Cardiac septum (tissue), 1 donor: ENCODE data around the gene SLC17A8. TPM values are rescaled to one million over a fixed set of nuclear protein-coding genes. Genes with fewer than 3 reads are reported as not detected.
"Not testable (repeated sequence)": the region's sequence is repeated elsewhere in the genome, so short reads cannot be mapped to it uniquely, and the experiment has no call there.

Experiments
- DNase-seq: peaks from one replicate; pipeline ENCODE4 v3.0.0-alpha.2; 2020; ENCODE audit warnings: low spot score
- intact Hi-C: fragments of 100-400 bp; cut with DNase I; formaldehyde crosslinking; loops from one replicate; pipeline ENCODE4 v1.14.0; 2022
- long read RNA-seq: library from polyadenylated mRNA; unstranded; transcript quantifications from one replicate; pipeline ENCODE4 v2.0.0, GENCODE V29; 2021
- total RNA-seq: library from RNA; stranded (reverse); fragmentation: NEBNext Ultra II Directional; extraction: Animal tissue kit (Norgen Biotek cat#: 25700); gene quantifications from one replicate; pipeline ENCODE4 v1.2.1, GENCODE V29; 2021
- donor health status: DM: no; HTN: no; CAD: no.

Gene SLC17A8
- not detected for total RNA-seq
- long read RNA-seq: 0 reads

GRCh38 chr12:100356644-100357223 is at the start of gene SLC17A8:
Gene SLC17A8, plus strand, starts transcription at chr12:100357074. Its CDS starts 318 bp downstream, at chr12:100357392.
- intact Hi-C loops: no loop called here

GRCh38 chr12:100308138-100308537 is 48.7 kb upstream of the SLC17A8 start:
- intact Hi-C loops, DNase-seq: not testable (repeated sequence)

More at GRCh38 chr12:100356644-100357223, at the start of gene SLC17A8:
- no peak for DNase-seq

- intact Hi-C loops: no loop called here
- no peak for DNase-seq
These were observed 45.6 kb upstream of the SLC17A8 start for GRCh38 chr12:100311317-100311716.

GRCh38 chr12:100317371-100317770 is 39.5 kb upstream of the SLC17A8 start:
- intact Hi-C loops: no loop called here
- DNase-seq: no peak

GRCh38 chr12:100324498-100324897 is 32.4 kb upstream of the SLC17A8 start:
- intact Hi-C loops: no loop called here
- DNase-seq: no peak

- intact Hi-C loops: no loop called here
These were observed 30.7 kb upstream of the SLC17A8 start for GRCh38 chr12:100326208-100326607.

GRCh38 chr12:100329800-100330199 is 27.1 kb upstream of the SLC17A8 start:
- DNase-seq: no peak
- intact Hi-C loops: no loop called here

More at GRCh38 chr12:100326208-100326607, 30.7 kb upstream of the SLC17A8 start:
- DNase-seq: no peak

GRCh38 chr12:100331871-100332270 is 25.0 kb upstream of the SLC17A8 start:
- DNase-seq: no peak
- intact Hi-C loops: no loop called here

- intact Hi-C loops: no loop called here
- no peak for DNase-seq
These were observed 24.0 kb upstream of the SLC17A8 start for GRCh38 chr12:100332852-100333251.

GRCh38 chr12:100337299-100337698 is 19.6 kb upstream of the SLC17A8 start:
- DNase-seq: no peak
- intact Hi-C loops: no loop called here

- intact Hi-C loops: no loop called here
These were observed 19.1 kb upstream of the SLC17A8 start for GRCh38 chr12:100337727-100338126.

GRCh38 chr12:100339071-100339470 is 17.8 kb upstream of the SLC17A8 start:
- intact Hi-C loops: no loop called here
- DNase-seq: no peak

More at GRCh38 chr12:100337727-100338126, 19.1 kb upstream of the SLC17A8 start:
- no peak for DNase-seq

GRCh38 chr12:100342897-100343296 is 14.0 kb upstream of the SLC17A8 start:
- intact Hi-C loops, DNase-seq: not testable (repeated sequence)

- DNase-seq, intact Hi-C loops: not testable (repeated sequence)
These were observed 12.5 kb upstream of the SLC17A8 start for GRCh38 chr12:100344351-100344750.

GRCh38 chr12:100345020-100345767 is 11.7 kb upstream of the SLC17A8 start:
- intact Hi-C loops: loop anchor here (5.0 kb wide), 2 partner anchors 207 to 397 kb away; no protein-coding TSS in a partner anchor

GRCh38 chr12:100346660-100347059 is 10.2 kb upstream of the SLC17A8 start:
- no peak for DNase-seq
- intact Hi-C loops: loop anchor here (5.0 kb wide), 2 partner anchors 206 to 396 kb away; no protein-coding TSS in a partner anchor

More at GRCh38 chr12:100345020-100345767, 11.7 kb upstream of the SLC17A8 start:
- no peak for DNase-seq

GRCh38 chr12:100348657-100349454 is 8.0 kb upstream of the SLC17A8 start:
- no peak for DNase-seq
- intact Hi-C loops: loop anchor here (5.0 kb wide), 2 partner anchors 203 to 393 kb away; no protein-coding TSS in a partner anchor

- no peak for DNase-seq
- intact Hi-C loops: no loop called here
These were observed 2.4 kb downstream of the SLC17A8 start for GRCh38 chr12:100359248-100359647.

GRCh38 chr12:100359822-100360221 is 2.9 kb downstream of the SLC17A8 start:
- intact Hi-C loops: no loop called here
- no peak for DNase-seq

- DNase-seq: no peak
- intact Hi-C loops: no loop called here
These were observed 3.6 kb downstream of the SLC17A8 start for GRCh38 chr12:100360450-100360849.
